Natural killer cell (primary cell): ENCODE results near the gene FAM184B. TPM values are rescaled to one million over a fixed set of nuclear protein-coding genes. Genes with fewer than 3 reads are reported as not detected.

Experiments used
- ATAC-seq, 3 donors: fragments of 150-1000 bp in 2 of 3; fragments of 200-7000 bp in 1 of 3; cut with Tn5 transposase; 1 replicate in 1 of 3; 2 replicates in 2 of 3; pipeline ENCODE4 v1.10.0; 2021; ENCODE audit warnings: mild to moderate bottlenecking in 2 of 3, moderate library complexity in 2 of 3
- DNase-seq, 2 donors: peaks; one replicate each; pipeline versions ENCODE4 v3.0.0 to v3.0.0-alpha.2; 2013 to 2021; ENCODE audit warnings: mixed read lengths in 1 of 2
- H3K27ac ChIP-seq: one replicate; pipeline ENCODE4 v1.5.1; 2013; ENCODE audit warnings: mild to moderate bottlenecking, low read length
- H3K27me3 ChIP-seq: one replicate; pipeline ENCODE4 v1.6.1; 2013; ENCODE audit warnings: low read length; ENCODE audit not compliant: control insufficient read depth, insufficient read depth
- H3K36me3 ChIP-seq: one replicate; pipeline ENCODE4 v1.6.1; 2013; ENCODE audit warnings: low read length; ENCODE audit not compliant: control insufficient read depth, insufficient read depth
- H3K4me1 ChIP-seq: one replicate; pipeline ENCODE4 v1.6.1; 2013; ENCODE audit warnings: low read length; ENCODE audit not compliant: control insufficient read depth, insufficient read depth
- H3K4me3 ChIP-seq: one replicate; pipeline ENCODE4 v1.5.1; 2013; ENCODE audit warnings: low read length
- H3K9me3 ChIP-seq: one replicate; pipeline ENCODE4 v1.6.1; 2013; ENCODE audit warnings: low read length; ENCODE audit not compliant: control insufficient read depth, insufficient read depth
- H3K27ac Mint-ChIP-seq, 2 donors: one replicate each; pipeline ENCODE4 v1.8.0; 2022; ENCODE audit warnings: mild to moderate bottlenecking in 2 of 2, mixed read lengths in 2 of 2, moderate library complexity in 1 of 2
- H3K27me3 Mint-ChIP-seq, 2 donors: one replicate each; pipeline ENCODE4 v1.8.0; 2022; ENCODE audit warnings: low read depth in 2 of 2, mixed read lengths in 2 of 2
- H3K36me3 Mint-ChIP-seq: one replicate; pipeline ENCODE4 v1.8.0; 2022; ENCODE audit warnings: mixed read lengths
- H3K4me1 Mint-ChIP-seq, 2 donors: one replicate each; pipeline ENCODE4 v1.8.0; 2022; ENCODE audit warnings: mixed read lengths in 2 of 2
- H3K4me3 Mint-ChIP-seq: one replicate; pipeline ENCODE4 v1.8.0; 2022; ENCODE audit warnings: mild to moderate bottlenecking, moderate library complexity, mixed read lengths
- H3K9me3 Mint-ChIP-seq, 2 donors: one replicate each; pipeline ENCODE4 v1.8.0; 2022; ENCODE audit warnings: mixed read lengths in 2 of 2
- WGBS: methylation state at CpG from one replicate; pipeline ENCODE4 v1.1.7; 2013; ENCODE audit warnings: missing lambda C conversion rate; ENCODE audit not compliant: insufficient coverage; 5-methylcytosine and 5-hydroxymethylcytosine counted together
- intact Hi-C: fragments of 100-400 bp; cut with micrococcal nuclease; formaldehyde crosslinking; loops from one replicate; pipeline ENCODE4 v1.14.2; 2022
- total RNA-seq, 4 donors: library from RNA; stranded (reverse); fragments of 120-200 nt in 1 of 4; gene quantifications; one replicate each; pipeline versions ENCODE4 v1.2.3 to v1.2.4, GENCODE V29; 2013 to 2022
- TF ChIP-seq, protein P1 (sequence below): fragments of 200-600 bp; IDR thresholded peaks from one replicate; pipeline ENCODE4 v1.8.0; 2022; ENCODE audit warnings: antibody characterized with exemption

The FAM184B gene
- total RNA-seq, 3 donors from 2014 or later (not counting 1 experiment from before 2014, with no cell fraction given), result 0.05 TPM; not detected in 2

DNA sequence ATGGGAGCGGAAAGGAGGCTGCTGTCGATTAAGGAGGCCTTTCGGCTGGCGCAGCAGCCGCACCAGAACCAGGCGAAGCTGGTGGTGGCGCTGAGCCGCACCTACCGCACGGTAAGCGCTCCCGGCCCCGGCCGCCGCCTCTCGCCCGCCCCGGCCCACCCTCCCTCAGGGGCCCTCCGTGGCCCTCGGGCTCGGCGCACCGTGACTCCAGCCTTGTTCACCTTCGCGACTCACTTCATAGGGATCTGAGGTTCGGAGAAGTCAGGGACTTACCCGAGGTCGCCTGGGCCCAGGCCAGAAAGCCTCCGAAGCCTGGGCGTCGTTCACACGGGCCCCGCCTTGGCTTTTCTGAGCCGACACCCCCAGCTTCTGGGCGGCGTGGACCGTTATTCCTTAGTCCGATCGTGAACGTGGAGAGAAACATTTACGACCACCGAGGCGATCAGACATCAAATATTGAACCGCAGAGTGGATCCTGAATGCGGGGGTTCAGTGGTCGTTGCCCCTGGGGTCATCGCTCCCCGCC lies 29.7 kb upstream of the FAM184B start:
- H3K27ac Mint-ChIP-seq, result peak overlapping the region; percentile 99 to 100
- peak overlapping the region; percentile 94 for H3K4me3 Mint-ChIP-seq
- intact Hi-C loops, result loop anchor here (5.0 kb wide), 1 partner anchor 44 kb away; no protein-coding TSS in a partner anchor
- H3K9me3 Mint-ChIP-seq, result no peaks in the 10 kb centered on the region
- H3K27me3 ChIP-seq, result no peaks in the 10 kb centered on the region
- H3K4me3 ChIP-seq, result peak overlapping the region; percentile 99
- under 1% methylated on average over 48 of the region's 48 CpGs for WGBS
- peak overlapping the region; percentile 99 for H3K27ac ChIP-seq
- H3K36me3 ChIP-seq, result peaks cover 3% of the 10 kb centered on the region
- no peaks in the 10 kb centered on the region for H3K9me3 ChIP-seq
- H3K4me1 ChIP-seq, result peaks cover 17% of the 10 kb centered on the region
- peaks cover 54 to 55% of the 10 kb centered on the region in 2 donors for H3K4me1 Mint-ChIP-seq
- TF ChIP-seq, protein P1, sequence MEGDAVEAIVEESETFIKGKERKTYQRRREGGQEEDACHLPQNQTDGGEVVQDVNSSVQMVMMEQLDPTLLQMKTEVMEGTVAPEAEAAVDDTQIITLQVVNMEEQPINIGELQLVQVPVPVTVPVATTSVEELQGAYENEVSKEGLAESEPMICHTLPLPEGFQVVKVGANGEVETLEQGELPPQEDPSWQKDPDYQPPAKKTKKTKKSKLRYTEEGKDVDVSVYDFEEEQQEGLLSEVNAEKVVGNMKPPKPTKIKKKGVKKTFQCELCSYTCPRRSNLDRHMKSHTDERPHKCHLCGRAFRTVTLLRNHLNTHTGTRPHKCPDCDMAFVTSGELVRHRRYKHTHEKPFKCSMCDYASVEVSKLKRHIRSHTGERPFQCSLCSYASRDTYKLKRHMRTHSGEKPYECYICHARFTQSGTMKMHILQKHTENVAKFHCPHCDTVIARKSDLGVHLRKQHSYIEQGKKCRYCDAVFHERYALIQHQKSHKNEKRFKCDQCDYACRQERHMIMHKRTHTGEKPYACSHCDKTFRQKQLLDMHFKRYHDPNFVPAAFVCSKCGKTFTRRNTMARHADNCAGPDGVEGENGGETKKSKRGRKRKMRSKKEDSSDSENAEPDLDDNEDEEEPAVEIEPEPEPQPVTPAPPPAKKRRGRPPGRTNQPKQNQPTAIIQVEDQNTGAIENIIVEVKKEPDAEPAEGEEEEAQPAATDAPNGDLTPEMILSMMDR, result no peak
- H3K27me3 Mint-ChIP-seq, result no peaks in the 10 kb centered on the region
- no peaks in the 10 kb centered on the region for H3K36me3 Mint-ChIP-seq
- DNase-seq, result no peak
- peak; percentile 1 to 5 (median 1) for ATAC-seq

DNA sequence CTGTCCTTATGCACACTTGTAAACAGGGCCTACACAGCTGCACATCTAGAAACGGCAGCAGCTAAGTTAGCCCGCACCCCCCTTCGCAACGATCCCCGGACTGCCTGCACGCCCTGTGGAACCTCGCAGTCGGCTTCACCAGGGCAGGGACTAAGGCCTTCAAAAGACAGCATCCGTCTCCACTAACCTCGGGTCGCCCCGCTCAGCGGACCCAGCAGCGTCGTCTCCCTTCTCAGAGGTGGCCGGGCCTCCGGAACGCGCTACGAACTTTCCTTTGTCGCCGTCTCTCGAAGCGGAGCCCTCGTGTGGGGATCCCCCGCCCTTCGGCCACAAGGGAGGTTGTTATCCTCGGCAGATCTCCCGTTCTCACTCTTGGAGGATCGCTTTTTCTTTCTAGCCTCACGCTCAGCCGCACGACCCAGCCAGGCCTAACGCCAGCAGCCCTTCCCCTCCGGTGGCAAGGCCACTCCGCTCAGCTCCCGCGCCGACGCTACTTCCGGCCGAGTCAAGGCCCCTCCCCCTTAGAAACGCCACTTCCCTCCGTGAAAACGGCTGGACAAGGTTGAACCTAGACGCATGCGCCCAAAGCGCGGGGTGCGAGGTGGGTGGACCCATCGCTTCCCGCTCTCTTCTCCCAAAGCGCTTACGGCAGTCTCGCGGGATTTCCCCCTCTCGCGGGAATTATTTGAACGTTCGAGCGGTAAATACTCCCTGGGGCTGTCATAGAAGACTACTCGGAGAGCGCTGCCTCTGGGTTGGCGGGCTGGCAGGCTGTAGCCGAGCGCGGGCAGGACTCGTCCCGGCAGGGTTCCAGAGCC lies 29.0 kb upstream of the FAM184B start, which contains the start of the genes DCAF16 and NCAPG:
DCAF16 (minus strand) TSS at position 498 of the 818 bp plus-strand sequence. CDS start 6,616 bp downstream, outside the sequence.
NCAPG (plus strand) TSS at position 720 of the 818 bp plus-strand sequence. CDS start 99 bp downstream, outside the sequence.
- peaks cover 3% of the 10 kb centered on the region for H3K36me3 ChIP-seq
- Mint-ChIP-seq H3K4me1 (peaks cover 58 to 61% of the 10 kb centered on the region in 2 donors), H3K27me3 (no peaks in the 10 kb centered on the region), H3K9me3 (no peaks in the 10 kb centered on the region), H3K4me3 (peak within 1 kb of the TSS; percentile 94), H3K36me3 (no peaks in the 10 kb centered on the region), H3K27ac (peak within 1 kb of the TSS; percentile 99 to 100)
- no peaks in the 10 kb centered on the region for H3K9me3 ChIP-seq
- H3K27me3 ChIP-seq, result no peaks in the 10 kb centered on the region
- H3K4me3 ChIP-seq, result peak within 1 kb of the TSS; percentile 99
- WGBS, result under 1% methylated on average over 69 of the region's 69 CpGs
- intact Hi-C loops, result loop anchor here (1.0 to 5.0 kb wide), 4 partner anchors 43 to 233 kb away; partner anchors contain the start of genes LAP3 and MED28
- peak within 1 kb of the TSS; percentile 99 for H3K27ac ChIP-seq
- peaks cover 17% of the 10 kb centered on the region for H3K4me1 ChIP-seq
- ATAC-seq (peak; percentile 91 to 98 (median 94)), DNase-seq (peak; percentile 99)
- TF ChIP-seq, protein P1, result no peak

DNA sequence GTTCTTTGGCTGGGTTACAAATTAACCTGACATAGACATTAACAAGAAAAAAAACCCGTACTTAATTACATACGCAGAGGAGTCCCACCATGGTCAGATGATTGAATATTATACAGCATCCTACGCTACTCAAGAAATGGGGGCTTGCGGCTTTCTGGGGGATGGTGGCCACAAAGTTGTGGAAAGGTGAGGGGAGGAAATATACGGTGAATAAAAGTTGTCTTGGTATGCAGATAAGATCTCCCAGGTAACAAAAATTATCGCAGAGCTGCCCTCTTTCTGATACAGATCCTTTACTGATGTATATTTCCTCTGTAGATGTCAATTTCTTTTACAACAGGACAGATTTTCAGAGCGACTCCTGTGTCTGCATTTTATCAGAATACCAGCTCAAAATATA lies 28.2 kb upstream of the FAM184B start:
- H3K27ac Mint-ChIP-seq, result peak overlapping the region; percentile 99 to 100
- no peaks in the 10 kb centered on the region for H3K9me3 ChIP-seq

More for the DNA sequence above, 28.2 kb upstream of the FAM184B start:
- Histone ChIP-seq H3K27me3 (no peaks in the 10 kb centered on the region), H3K36me3 (peaks cover 5% of the 10 kb centered on the region), H3K4me3 (peak overlapping the region; percentile 99), H3K27ac (peak overlapping the region; percentile 99), H3K4me1 (peaks cover 17% of the 10 kb centered on the region)
- DNase-seq (peak in 1 of 2 donors; percentile 28), ATAC-seq (no peak)
- Mint-ChIP-seq H3K36me3 (no peaks in the 10 kb centered on the region), H3K4me1 (peaks cover 58 to 65% of the 10 kb centered on the region in 2 donors), H3K27me3 (no peaks in the 10 kb centered on the region), H3K4me3 (peak overlapping the region; percentile 94), H3K9me3 (no peaks in the 10 kb centered on the region)
- TF ChIP-seq, protein P1, result no peak
- 0% methylated on average over 3 of the region's 7 CpGs for WGBS
- intact Hi-C loops, result loop anchor here (1.0 to 5.0 kb wide), 4 partner anchors 42 to 232 kb away; partner anchors contain the start of genes LAP3 and MED28
